DOHH2 (cell line): ENCODE data around the gene FOXJ2.

Source experiments
- H3F3A ChIP-seq: fragments of 200-600 bp; sonication (generic), shearing (Covaris generic); 2 replicates; pipeline ENCODE4 v1.6.0; 2016; ENCODE audit warnings: antibody characterized with exemption, mild to moderate bottlenecking; ENCODE audit not compliant: control insufficient read depth, insufficient read depth
- H3K27ac ChIP-seq: fragments of 200-600 bp; sonication (generic); 2 replicates; pipeline ENCODE4 v1.5.1; 2014; ENCODE audit warnings: low read depth, mild to moderate bottlenecking, low read length, moderate library complexity
- H3K27me3 ChIP-seq: fragments of 200-600 bp; sonication (generic); 2 replicates; pipeline ENCODE4 v1.6.1; 2014; ENCODE audit warnings: mild to moderate bottlenecking, low read length, mixed read lengths; ENCODE audit not compliant: control insufficient read depth
- H3K36me3 ChIP-seq: fragments of 200-600 bp; sonication (generic); 2 replicates; pipeline ENCODE4 v1.6.1; 2014; ENCODE audit warnings: mild to moderate bottlenecking, low read length, moderate library complexity, mixed read lengths; ENCODE audit not compliant: control insufficient read depth
- H3K4me1 ChIP-seq: fragments of 200-600 bp; sonication (generic); 2 replicates; pipeline ENCODE4 v1.6.1; 2014; ENCODE audit warnings: mild to moderate bottlenecking, low read length, mixed read lengths; ENCODE audit not compliant: control insufficient read depth
- H3K4me2 ChIP-seq: fragments of 200-600 bp; sonication (generic); 2 replicates; pipeline ENCODE4 v1.6.0; 2014; ENCODE audit warnings: mild to moderate bottlenecking, low read length, moderate library complexity
- H3K4me3 ChIP-seq: fragments of 200-600 bp; sonication (generic); 2 replicates; pipeline ENCODE4 v1.5.1; 2014; ENCODE audit warnings: mild to moderate bottlenecking, low read length, mixed read lengths
- H3K79me2 ChIP-seq: fragments of 200-600 bp; sonication (generic); 2 replicates; pipeline ENCODE4 v1.6.1; 2014; ENCODE audit warnings: mild to moderate bottlenecking, low read length, mixed read lengths; ENCODE audit not compliant: control insufficient read depth
- H3K9me2 ChIP-seq: fragments of 200-600 bp; sonication (generic); replicated peaks from 2 replicates; pipeline ENCODE4 v1.6.1; 2014; ENCODE audit warnings: mild to moderate bottlenecking, low read length, mixed read lengths; ENCODE audit not compliant: control insufficient read depth
- H3K9me3 ChIP-seq: fragments of 200-600 bp; sonication (generic); 2 replicates; pipeline ENCODE4 v1.6.1; 2014; ENCODE audit warnings: antibody characterized with exemption, low read length, mixed read lengths; ENCODE audit not compliant: control insufficient read depth, insufficient read depth
- H4K20me1 ChIP-seq: fragments of 200-600 bp; sonication (generic); 2 replicates; pipeline ENCODE4 v1.6.0; 2014; ENCODE audit warnings: low read depth, mild to moderate bottlenecking, antibody characterized with exemption, low read length, moderate library complexity; ENCODE audit not compliant: control insufficient read depth, insufficient read depth
- EZH2phosphoT487 ChIP-seq: fragments of 200-600 bp; sonication (generic); IDR thresholded peaks from 2 replicates; pipeline ENCODE4 v1.6.1; 2017; ENCODE audit warnings: borderline replicate concordance, mild to moderate bottlenecking, antibody characterized with exemption, low read length, moderate library complexity, mixed read lengths
- TF ChIP-seq, protein P1 (sequence below): fragments of 200-600 bp; sonication (generic); IDR thresholded peaks from one replicate; pipeline ENCODE4 v1.5.1; 2014; ENCODE audit warnings: antibody characterized with exemption, mild to moderate bottlenecking, low read depth, low read length; ENCODE audit not compliant: poor library complexity, severe bottlenecking

The FOXJ2 gene

GRCh38 chr12:8047842-8048241 lies 15.3 kb downstream of the FOXJ2 start:
- Histone ChIP-seq H3K79me2 (no peaks in the 10 kb centered on the region), H3K9me2 (no peaks in the 10 kb centered on the region), H3K36me3 (peaks cover 19% of the 10 kb centered on the region), H3K4me3 (no peak overlapping the region), H3K27ac (no peak overlapping the region), H3K9me3 (no peaks in the 10 kb centered on the region), H3K4me1 (peaks cover 26% of the 10 kb centered on the region), H3K4me2 (no peak overlapping the region), H3K27me3 (no peaks in the 10 kb centered on the region), H3F3A (no peaks in the 10 kb centered on the region), H4K20me1 (no peaks in the 10 kb centered on the region)
- no peak for TF ChIP-seq EZH2phosphoT487

DNA sequence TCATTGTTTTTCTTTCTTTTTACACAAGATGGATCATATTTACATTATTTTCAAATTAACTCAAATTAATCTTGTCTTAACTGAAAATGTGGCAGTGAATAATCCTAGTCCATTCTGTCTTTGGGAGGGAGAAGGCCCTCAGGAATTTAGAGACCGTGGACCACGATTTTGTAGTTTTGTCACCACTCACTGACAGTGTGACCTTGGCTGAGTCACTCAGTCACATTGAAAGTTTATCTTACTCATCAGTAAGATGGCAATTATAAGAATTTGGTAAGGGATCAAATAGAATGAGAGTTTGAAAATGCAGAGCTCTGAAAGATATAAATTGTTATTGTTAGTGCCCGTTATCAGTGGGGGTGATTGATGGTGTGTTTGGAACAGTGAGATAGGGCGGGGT lies 16.4 kb downstream of the FOXJ2 start:
- Histone ChIP-seq H3K27ac (no peak overlapping the region), H3K4me1 (peaks cover 26% of the 10 kb centered on the region), H3K9me2 (no peaks in the 10 kb centered on the region), H3K79me2 (no peaks in the 10 kb centered on the region), H3K4me2 (no peak overlapping the region), H3K4me3 (no peak overlapping the region), H3K9me3 (no peaks in the 10 kb centered on the region), H3F3A (no peaks in the 10 kb centered on the region), H3K36me3 (peaks cover 19% of the 10 kb centered on the region), H4K20me1 (no peaks in the 10 kb centered on the region), H3K27me3 (no peaks in the 10 kb centered on the region)
- TF ChIP-seq, protein P1, sequence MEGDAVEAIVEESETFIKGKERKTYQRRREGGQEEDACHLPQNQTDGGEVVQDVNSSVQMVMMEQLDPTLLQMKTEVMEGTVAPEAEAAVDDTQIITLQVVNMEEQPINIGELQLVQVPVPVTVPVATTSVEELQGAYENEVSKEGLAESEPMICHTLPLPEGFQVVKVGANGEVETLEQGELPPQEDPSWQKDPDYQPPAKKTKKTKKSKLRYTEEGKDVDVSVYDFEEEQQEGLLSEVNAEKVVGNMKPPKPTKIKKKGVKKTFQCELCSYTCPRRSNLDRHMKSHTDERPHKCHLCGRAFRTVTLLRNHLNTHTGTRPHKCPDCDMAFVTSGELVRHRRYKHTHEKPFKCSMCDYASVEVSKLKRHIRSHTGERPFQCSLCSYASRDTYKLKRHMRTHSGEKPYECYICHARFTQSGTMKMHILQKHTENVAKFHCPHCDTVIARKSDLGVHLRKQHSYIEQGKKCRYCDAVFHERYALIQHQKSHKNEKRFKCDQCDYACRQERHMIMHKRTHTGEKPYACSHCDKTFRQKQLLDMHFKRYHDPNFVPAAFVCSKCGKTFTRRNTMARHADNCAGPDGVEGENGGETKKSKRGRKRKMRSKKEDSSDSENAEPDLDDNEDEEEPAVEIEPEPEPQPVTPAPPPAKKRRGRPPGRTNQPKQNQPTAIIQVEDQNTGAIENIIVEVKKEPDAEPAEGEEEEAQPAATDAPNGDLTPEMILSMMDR = no peak
- no peak for TF ChIP-seq EZH2phosphoT487

DNA sequence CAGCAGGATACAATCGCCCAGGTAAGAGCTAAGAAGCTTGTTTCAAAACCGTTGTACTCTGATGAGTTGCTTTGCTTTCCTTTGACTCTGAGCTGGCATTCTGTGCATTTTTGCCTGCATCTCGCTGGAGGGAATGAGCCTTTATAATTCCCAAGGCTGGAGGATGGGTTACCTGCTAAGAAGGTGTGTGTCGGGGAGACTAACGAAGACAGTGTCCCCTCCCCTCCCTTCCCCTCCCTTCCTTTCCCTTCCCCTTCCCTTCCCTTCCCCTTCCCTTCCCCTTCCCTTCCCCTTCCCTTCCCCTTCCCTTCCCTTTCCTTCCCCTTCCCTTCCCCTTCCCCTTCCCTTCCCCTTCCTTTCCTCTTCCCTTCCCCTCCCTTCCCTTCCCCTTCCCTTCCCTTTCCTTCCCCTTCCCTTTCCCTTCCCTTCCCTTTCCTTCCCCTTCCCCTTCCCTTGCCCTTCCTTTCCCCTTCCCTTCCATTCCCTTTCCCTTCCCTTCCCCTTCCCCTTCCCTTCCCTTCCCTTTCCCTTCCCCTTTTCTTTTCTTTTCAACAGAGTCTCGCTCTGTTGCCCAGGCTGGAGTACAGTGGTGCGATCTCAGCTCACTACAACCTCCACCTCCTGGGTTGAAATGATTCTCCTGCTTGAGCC lies 18.2 kb downstream of the FOXJ2 start:
- Histone ChIP-seq H3K79me2 (no peaks in the 10 kb centered on the region), H3K27ac (peak overlapping the region; percentile 38), H3K9me3 (no peaks in the 10 kb centered on the region), H3K4me1 (peaks cover 26% of the 10 kb centered on the region), H3K36me3 (peaks cover 19% of the 10 kb centered on the region), H4K20me1 (no peaks in the 10 kb centered on the region), H3K4me2 (peak overlapping the region; percentile 59), H3F3A (no peaks in the 10 kb centered on the region), H3K9me2 (no peaks in the 10 kb centered on the region), H3K27me3 (no peaks in the 10 kb centered on the region), H3K4me3 (peak overlapping the region; percentile 28; the same call in 1 of the 2 replicates)
- TF ChIP-seq, protein P1 = no peak
- TF ChIP-seq EZH2phosphoT487 = no peak

GRCh38 chr12:8052679-8053078 lies 20.2 kb downstream of the FOXJ2 start:
- Histone ChIP-seq H3K9me3 (no peaks in the 10 kb centered on the region), H3K4me1 (peaks cover 26% of the 10 kb centered on the region), H3K9me2 (no peaks in the 10 kb centered on the region), H3K36me3 (peaks cover 19% of the 10 kb centered on the region), H3F3A (no peaks in the 10 kb centered on the region), H3K27me3 (no peaks in the 10 kb centered on the region), H3K27ac (no peak overlapping the region), H3K4me2 (no peak overlapping the region), H3K4me3 (no peak overlapping the region), H3K79me2 (no peaks in the 10 kb centered on the region), H4K20me1 (no peaks in the 10 kb centered on the region)
- TF ChIP-seq, protein P1 = no peak
- TF ChIP-seq EZH2phosphoT487 = no peak
